Skin epidermis (tissue), 12 donors: ENCODE data around the gene NPAS3.

Experiments used
- H3K27ac ChIP-seq, 21 experiments: fragments of 200-600 bp; sonication (generic) in 11 of 21; one replicate each; pipeline ENCODE4 v1.5.0; 2020; ENCODE audit warnings: mild to moderate bottlenecking in 3 of 21, inconsistent platforms in 2 of 21, moderate library complexity in 2 of 21
- H3K4me3 ChIP-seq, 7 experiments: fragments of 200-600 bp; sonication (generic) in 2 of 7; one replicate each; pipeline ENCODE4 v1.5.0; 2020; ENCODE audit warnings: inconsistent platforms in 2 of 7, mild to moderate bottlenecking in 2 of 7, moderate library complexity in 1 of 7

Gene NPAS3

GRCh38 chr14:33127531-33127930, 188.9 kb downstream of the NPAS3 start:
- H3K4me3 ChIP-seq = no peak overlapping the region
- H3K27ac ChIP-seq = no peak overlapping the region

- H3K27ac ChIP-seq = no peak overlapping the region
These were observed 193.1 kb downstream of the NPAS3 start for GRCh38 chr14:33131801-33132200.

GRCh38 chr14:33134162-33134561, 195.5 kb downstream of the NPAS3 start:
- no peak overlapping the region for H3K4me3 ChIP-seq
- H3K27ac ChIP-seq = no peak overlapping the region

More at GRCh38 chr14:33131801-33132200, 193.1 kb downstream of the NPAS3 start:
- H3K4me3 ChIP-seq = no peak overlapping the region

- H3K27ac ChIP-seq = no peak overlapping the region
These were observed 196.3 kb downstream of the NPAS3 start for GRCh38 chr14:33134975-33135374.

GRCh38 chr14:33150666-33151428, 212.2 kb downstream of the NPAS3 start:
- Histone ChIP-seq H3K4me3 (no peak overlapping the region), H3K27ac (no peak overlapping the region)

More at GRCh38 chr14:33134975-33135374, 196.3 kb downstream of the NPAS3 start:
- H3K4me3 ChIP-seq = no peak overlapping the region

GRCh38 chr14:33163109-33163508, 224.4 kb downstream of the NPAS3 start:
- H3K27ac ChIP-seq = no peak overlapping the region
- H3K4me3 ChIP-seq = no peak overlapping the region

- H3K27ac ChIP-seq = no peak overlapping the region
These were observed 224.9 kb downstream of the NPAS3 start for GRCh38 chr14:33163600-33163999.

GRCh38 chr14:33165144-33165925, 226.7 kb downstream of the NPAS3 start:
- H3K27ac ChIP-seq = no peak overlapping the region
- no peak overlapping the region for H3K4me3 ChIP-seq

More at GRCh38 chr14:33163600-33163999, 224.9 kb downstream of the NPAS3 start:
- no peak overlapping the region for H3K4me3 ChIP-seq

- H3K4me3 ChIP-seq = no peak overlapping the region
- no peak overlapping the region for H3K27ac ChIP-seq
These were observed 227.2 kb downstream of the NPAS3 start for GRCh38 chr14:33165926-33166289.

- Histone ChIP-seq H3K27ac (no peak overlapping the region), H3K4me3 (no peak overlapping the region)
These were observed 237.3 kb downstream of the NPAS3 start for GRCh38 chr14:33175951-33176350.

- Histone ChIP-seq H3K27ac (no peak overlapping the region), H3K4me3 (no peak overlapping the region)
These were observed 245.9 kb downstream of the NPAS3 start for GRCh38 chr14:33184587-33184986.

- no peak overlapping the region for H3K4me3 ChIP-seq
- no peak overlapping the region for H3K27ac ChIP-seq
These were observed 248.0 kb downstream of the NPAS3 start for GRCh38 chr14:33186656-33187055.

- Histone ChIP-seq H3K4me3 (no peak overlapping the region), H3K27ac (no peak overlapping the region)
These were observed 250.2 kb downstream of the NPAS3 start for GRCh38 chr14:33188880-33189279.

- Histone ChIP-seq H3K27ac (no peak overlapping the region), H3K4me3 (no peak overlapping the region)
These were observed 253.2 kb downstream of the NPAS3 start for GRCh38 chr14:33191855-33192254.

- H3K27ac ChIP-seq = no peak overlapping the region
- no peak overlapping the region for H3K4me3 ChIP-seq
These were observed 255.9 kb downstream of the NPAS3 start for GRCh38 chr14:33194551-33194950.

- no peak overlapping the region for H3K4me3 ChIP-seq
- no peak overlapping the region for H3K27ac ChIP-seq
These were observed 260.0 kb downstream of the NPAS3 start for GRCh38 chr14:33198684-33199083.

- Histone ChIP-seq H3K4me3 (no peak overlapping the region), H3K27ac (no peak overlapping the region)
These were observed 262.4 kb downstream of the NPAS3 start for GRCh38 chr14:33201116-33201515.

- H3K4me3 ChIP-seq = no peak overlapping the region
- no peak overlapping the region for H3K27ac ChIP-seq
These were observed 268.3 kb downstream of the NPAS3 start for GRCh38 chr14:33206981-33207380.

GRCh38 chr14:33207467-33208017, 268.9 kb downstream of the NPAS3 start:
- H3K27ac ChIP-seq = no peak overlapping the region
- no peak overlapping the region for H3K4me3 ChIP-seq

GRCh38 chr14:33210311-33210710, 271.6 kb downstream of the NPAS3 start:
- Histone ChIP-seq H3K4me3 (no peak overlapping the region), H3K27ac (no peak overlapping the region)

GRCh38 chr14:33218026-33218425, 279.3 kb downstream of the NPAS3 start:
- H3K27ac ChIP-seq = no peak overlapping the region
- H3K4me3 ChIP-seq = no peak overlapping the region
